Measurements from ENCODE around the gene BCL11A. TPM values are rescaled to one million over a fixed set of nuclear protein-coding genes. Genes with fewer than 3 reads are reported as not detected.

Gene BCL11A
- total and polyA plus RNA-seq, 7 donors: 3.6 to 39.6 (median 16.3) TPM

GRCh38 chr2:60549928-60550177 lies 3.6 kb downstream of the BCL11A start:
- Histone ChIP-seq H3K36me3 (no peaks in the 10 kb centered on the region), H3K4me3 (peak overlapping the region; percentile 68 to 83 (median 76)), H3K27me3 (peaks cover 0 to 34% (median 0%) of the 10 kb centered on the region in 3 donors), H3K27ac (peak overlapping the region; percentile 76 to 95 (median 87)), H3K9me3 (no peaks in the 10 kb centered on the region), H3K4me1 (peaks cover 0 to 75% (median 52%) of the 10 kb centered on the region in 4 donors)
- WGBS, 2 donors: 0 to 1% methylated on average over 13 of the region's 13 CpGs
- DNase-seq: no peak
- intact Hi-C loops (cut with DNase I): loop anchor here (2.0 to 10.0 kb wide), 6 partner anchors 215 to 1518 kb away; no protein-coding TSS in a partner anchor
- TF ChIP-seq CTCF (IDR thresholded peaks at IDR 0.05) (no peak), EP300 (IDR thresholded peaks at IDR 0.05) (no peak), POLR2AphosphoS5 (IDR thresholded peaks at IDR 0.05) (no peak), POLR2A (IDR thresholded peaks at IDR 0.05) (no peak)

- Histone ChIP-seq H3K9me3 (no peaks in the 10 kb centered on the region), H3K4me1 (peaks cover 0 to 77% (median 56%) of the 10 kb centered on the region in 4 donors), H3K27me3 (peaks cover 0 to 33% (median 0%) of the 10 kb centered on the region in 3 donors), H3K27ac (peak overlapping the region; percentile 76 to 95 (median 87)), H3K36me3 (no peaks in the 10 kb centered on the region), H3K4me3 (peak overlapping the region; percentile 68 to 83 (median 76))
- intact Hi-C loops (cut with DNase I): loop anchor here (5.0 kb wide), 1 partner anchor 332 kb away; no protein-coding TSS in a partner anchor
- 1% methylated on average over 40 of the region's 40 CpGs for WGBS, 2 donors
- TF ChIP-seq CTCF (IDR thresholded peaks at IDR 0.05) (peak in 1 of 4 experiments; percentile 5), POLR2AphosphoS5 (IDR thresholded peaks at IDR 0.05) (peak in 1 of 4 donors; percentile 9), EP300 (IDR thresholded peaks at IDR 0.05) (no peak)
- DNase-seq: peak; percentile 65
Measured at GRCh38 chr2:60549238-60549927, 4.1 kb downstream of the BCL11A start.

GRCh38 chr2:60548845-60549237 lies 4.6 kb downstream of the BCL11A start:
- Histone ChIP-seq H3K27ac (peak overlapping the region; percentile 76 to 95 (median 87)), H3K4me1 (peaks cover 0 to 75% (median 56%) of the 10 kb centered on the region in 4 donors), H3K27me3 (peaks cover 0 to 28% (median 0%) of the 10 kb centered on the region in 3 donors), H3K4me3 (peak overlapping the region; percentile 68 to 83 (median 76)), H3K9me3 (no peaks in the 10 kb centered on the region), H3K36me3 (no peaks in the 10 kb centered on the region)
- DNase-seq: no peak
- WGBS, 2 donors: 7 to 21% methylated on average over 9 of the region's 9 CpGs
- intact Hi-C loops (cut with DNase I): loop anchor here (5.0 kb wide), 1 partner anchor 332 kb away; no protein-coding TSS in a partner anchor
- TF ChIP-seq POLR2A (IDR thresholded peaks at IDR 0.05) (no peak), POLR2AphosphoS5 (IDR thresholded peaks at IDR 0.05) (no peak), CTCF (IDR thresholded peaks at IDR 0.05) (no peak), EP300 (IDR thresholded peaks at IDR 0.05) (no peak)

- Histone ChIP-seq H3K9me3 (no peaks in the 10 kb centered on the region), H3K4me1 (peaks cover 0 to 76% (median 60%) of the 10 kb centered on the region in 4 donors), H3K36me3 (no peaks in the 10 kb centered on the region), H3K27me3 (peaks cover 0 to 25% (median 0%) of the 10 kb centered on the region in 3 donors), H3K4me3 (peak overlapping the region in 2 of 4 donors; percentile 80 to 83), H3K27ac (peak overlapping the region; percentile 76 to 95 (median 87))
- intact Hi-C loops (cut with DNase I): loop anchor here (5.0 kb wide), 1 partner anchor 331 kb away; no protein-coding TSS in a partner anchor
- no peak for DNase-seq
- TF ChIP-seq CTCF (IDR thresholded peaks at IDR 0.05): no peak
- TF ChIP-seq EP300 (IDR thresholded peaks at IDR 0.05): no peak
- no peak for TF ChIP-seq POLR2A (IDR thresholded peaks at IDR 0.05)
- no peak for TF ChIP-seq POLR2AphosphoS5 (IDR thresholded peaks at IDR 0.05)
- WGBS, 2 donors: 13 to 33% methylated on average over 4 of the region's 4 CpGs
Measured at GRCh38 chr2:60548311-60548710, 5.1 kb downstream of the BCL11A start.
